ENCODE data around the gene SFI1. TPM values are rescaled to one million over a fixed set of nuclear protein-coding genes. Genes with fewer than 3 reads are reported as not detected.
"Not testable (repeated sequence)": the region's sequence is repeated elsewhere in the genome, so short reads cannot be mapped to it uniquely, and the experiment has no call there.

SFI1 gene
- total RNA-seq, 1 experiment from 2014 or later = 37.4 TPM

DNA sequence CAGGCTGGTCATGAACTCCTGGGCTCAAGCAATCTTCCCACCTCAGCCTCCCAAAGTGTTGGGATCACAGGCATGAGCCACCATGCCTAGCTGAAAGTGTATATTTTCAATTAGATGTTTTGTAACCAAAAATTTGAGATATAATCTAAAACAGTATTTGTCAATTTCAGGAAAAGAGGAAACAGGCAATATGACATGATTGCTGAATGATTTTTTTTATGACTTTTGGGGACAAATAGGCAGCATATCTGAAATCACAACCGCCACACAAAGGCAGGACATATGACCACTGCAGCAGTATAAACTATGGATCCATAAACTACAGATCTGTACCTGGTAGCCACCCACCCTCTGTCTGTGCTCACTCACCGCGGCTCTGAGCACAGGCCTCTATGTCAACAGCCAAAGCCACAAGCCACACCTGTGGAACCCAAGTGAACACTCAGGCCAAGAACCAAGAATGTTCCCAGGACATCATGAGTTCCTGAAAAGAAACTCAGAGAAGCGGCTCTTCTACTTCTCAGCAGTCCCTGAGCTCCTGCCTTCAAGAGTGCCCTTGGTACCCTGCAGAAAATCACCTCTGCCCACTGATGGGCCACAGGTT is 143.2 kb downstream of the SFI1 start:
- no peak for DNase-seq (ENCODE audit: low read depth)
- in situ Hi-C loops (cut with HindIII; ENCODE audit: low pct_unique_long_range_greater_than_20kb, low sequenced_read_pairs) = no loop called here

DNA sequence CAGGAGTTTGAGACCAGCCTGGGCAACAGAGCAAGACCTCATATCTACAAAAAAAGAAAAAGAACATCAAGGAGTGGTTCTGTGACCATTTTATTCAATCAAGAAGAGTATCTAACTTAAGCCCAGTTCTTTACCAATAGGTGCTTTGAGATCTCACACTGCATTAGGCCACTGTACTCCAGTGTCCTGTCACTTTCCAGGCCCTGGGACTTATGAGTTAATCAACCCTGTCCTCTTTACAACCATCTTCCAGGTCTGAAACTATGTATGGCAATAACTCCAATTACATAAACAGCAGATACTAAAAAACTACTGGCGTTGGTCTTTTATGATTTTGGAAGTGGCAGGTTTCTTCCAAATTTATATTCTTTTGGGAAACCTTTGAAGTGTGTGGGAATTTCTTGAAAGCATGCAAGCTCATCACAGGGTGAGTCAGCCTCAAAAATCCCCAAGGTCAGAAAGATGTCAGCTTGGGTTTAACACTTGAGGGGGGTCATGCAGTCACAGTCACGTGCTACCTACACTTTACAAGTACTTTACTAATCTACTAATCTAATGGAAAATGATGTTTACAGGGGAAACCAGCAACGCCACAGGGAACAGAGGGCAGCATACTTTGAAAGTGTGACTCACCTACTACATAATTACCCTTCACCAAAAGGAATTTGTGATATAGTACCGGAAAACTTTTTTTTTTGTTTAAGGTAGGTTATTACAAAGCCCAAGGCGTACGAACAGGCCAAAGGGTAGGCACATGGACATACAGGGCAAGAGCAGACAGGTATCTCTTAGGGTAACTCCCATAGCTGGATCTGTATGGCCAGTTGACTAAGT is 150.1 kb downstream of the SFI1 start:
- in situ Hi-C loops (cut with HindIII; ENCODE audit: low pct_unique_long_range_greater_than_20kb, low sequenced_read_pairs) = no loop called here
- peak; percentile 99 for DNase-seq (ENCODE audit: low read depth)

DNA sequence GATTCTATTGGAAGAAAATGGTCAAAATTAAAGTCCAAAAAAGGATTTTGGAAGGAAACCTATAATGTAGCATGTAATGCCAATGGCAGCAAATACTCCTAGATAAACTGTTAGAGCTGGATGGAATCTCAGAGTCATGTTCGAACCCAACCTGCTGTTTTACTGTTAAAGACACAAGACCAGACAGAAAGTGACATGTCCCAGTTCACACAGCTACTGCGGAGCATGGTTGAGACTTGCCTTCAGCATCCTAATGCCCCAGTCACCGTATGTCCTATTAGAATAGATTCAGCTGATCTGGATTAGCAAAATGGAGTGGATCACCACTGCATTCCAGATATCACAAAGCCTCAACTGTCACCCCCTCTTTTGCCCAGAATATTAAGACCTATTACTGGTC is 150.7 kb downstream of the SFI1 start:
- no peak for DNase-seq (ENCODE audit: low read depth)
- in situ Hi-C loops (cut with HindIII; ENCODE audit: low pct_unique_long_range_greater_than_20kb, low sequenced_read_pairs) = no loop called here

DNA sequence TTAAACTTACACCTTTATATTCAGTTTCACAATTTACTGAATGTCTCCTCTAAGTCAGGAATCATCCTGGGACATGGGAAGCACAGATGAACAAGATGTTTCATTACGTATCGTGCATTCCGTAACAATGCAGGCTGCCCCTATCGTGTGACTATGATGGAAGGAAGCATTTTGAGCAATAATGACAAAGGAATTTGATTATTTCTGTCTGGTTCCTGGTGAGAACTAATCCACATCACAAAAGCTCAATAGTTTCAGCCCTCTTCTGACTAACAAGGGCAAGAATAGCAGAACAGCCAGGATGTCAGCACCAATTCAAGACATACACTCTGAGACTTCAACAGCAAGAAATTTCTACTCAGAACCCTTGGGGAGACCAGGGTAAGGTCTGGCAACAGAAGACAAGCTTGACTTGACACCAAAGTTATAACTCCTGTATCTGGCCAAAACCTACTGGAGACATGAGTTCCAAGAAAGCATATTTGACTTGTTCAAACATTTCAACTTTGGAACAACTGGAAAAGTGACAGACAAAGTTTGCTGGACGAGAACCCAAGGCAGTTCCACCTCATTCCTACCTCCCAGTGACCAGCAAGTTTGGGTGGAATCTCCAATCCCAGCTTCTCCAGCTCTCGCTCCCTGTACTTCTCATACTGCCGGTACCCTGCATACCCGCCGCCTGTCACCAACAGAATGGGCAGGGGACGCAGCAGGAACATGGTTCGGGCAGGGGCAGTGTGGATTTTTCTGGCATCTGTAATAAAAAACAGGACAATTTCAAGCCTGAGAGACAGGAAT is 151.4 kb downstream of the SFI1 start:
- no peak for DNase-seq (ENCODE audit: low read depth)
- in situ Hi-C loops (cut with HindIII; ENCODE audit: low pct_unique_long_range_greater_than_20kb, low sequenced_read_pairs) = no loop called here

DNA sequence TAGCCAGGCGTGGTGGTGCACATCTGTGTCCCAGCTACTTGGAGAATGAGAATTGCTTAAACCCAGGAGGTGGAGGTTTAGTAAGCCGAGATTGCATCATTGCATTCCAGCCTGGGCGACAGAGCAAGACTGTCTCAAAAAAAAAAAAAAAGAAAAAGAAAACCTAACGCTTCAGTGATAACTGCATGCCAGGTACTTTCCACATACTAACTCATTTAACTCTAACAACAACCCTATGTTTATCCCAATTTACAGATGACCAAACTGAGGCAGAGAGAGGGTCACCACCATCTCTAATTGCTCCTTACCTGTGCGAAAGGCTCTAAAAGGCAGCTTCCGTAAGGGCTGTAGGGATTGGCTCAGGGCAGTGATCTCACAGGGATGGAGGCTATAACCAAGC is 154.1 kb downstream of the SFI1 start:
- in situ Hi-C loops (cut with HindIII; ENCODE audit: low pct_unique_long_range_greater_than_20kb, low sequenced_read_pairs) = no loop called here

DNA sequence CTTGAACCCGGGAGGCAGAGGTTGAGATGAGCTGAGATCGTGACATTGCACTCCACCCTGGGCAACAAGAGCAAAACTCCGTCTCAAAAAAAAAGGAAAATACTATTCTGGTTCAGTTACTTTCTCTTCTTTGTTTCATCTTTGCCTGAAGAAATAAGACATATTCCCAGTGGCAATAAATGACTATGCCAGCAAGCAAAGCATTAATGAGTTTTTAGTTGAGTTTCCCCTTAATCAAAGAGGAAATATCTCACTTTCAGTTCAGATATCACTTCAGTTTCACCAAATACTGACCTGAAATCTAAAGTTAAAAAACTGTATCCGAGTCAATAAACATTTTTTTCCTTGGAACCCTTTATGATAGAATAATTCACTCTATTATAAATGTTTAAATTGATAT is 155.3 kb downstream of the SFI1 start:
- DNase-seq (ENCODE audit: low read depth) = no peak
- in situ Hi-C loops (cut with HindIII; ENCODE audit: low pct_unique_long_range_greater_than_20kb, low sequenced_read_pairs) = no loop called here

More for the DNA sequence above, 154.1 kb downstream of the SFI1 start:
- peak; percentile 97 for DNase-seq (ENCODE audit: low read depth)

DNA sequence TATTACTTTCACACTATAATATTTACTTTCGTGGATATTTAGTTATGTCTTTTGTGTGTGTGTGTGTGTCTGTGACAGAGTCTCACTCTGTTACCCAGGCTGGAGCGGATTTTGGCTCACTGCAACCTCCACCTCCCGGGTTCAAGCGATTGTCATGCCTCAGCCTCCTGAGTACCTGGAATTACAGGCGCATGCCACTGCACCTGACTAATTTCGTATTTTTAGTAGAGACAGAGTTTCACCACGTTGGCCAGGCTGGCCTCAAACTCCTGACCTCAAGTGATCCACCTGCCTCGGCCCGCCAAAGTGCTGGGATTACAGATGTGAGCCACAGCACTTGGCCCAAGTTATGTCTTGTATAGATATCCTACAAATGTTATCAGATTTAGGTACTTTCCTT is 155.8 kb downstream of the SFI1 start:
- in situ Hi-C loops (cut with HindIII; ENCODE audit: low pct_unique_long_range_greater_than_20kb, low sequenced_read_pairs) = no loop called here
- no peak for DNase-seq (ENCODE audit: low read depth)

DNA sequence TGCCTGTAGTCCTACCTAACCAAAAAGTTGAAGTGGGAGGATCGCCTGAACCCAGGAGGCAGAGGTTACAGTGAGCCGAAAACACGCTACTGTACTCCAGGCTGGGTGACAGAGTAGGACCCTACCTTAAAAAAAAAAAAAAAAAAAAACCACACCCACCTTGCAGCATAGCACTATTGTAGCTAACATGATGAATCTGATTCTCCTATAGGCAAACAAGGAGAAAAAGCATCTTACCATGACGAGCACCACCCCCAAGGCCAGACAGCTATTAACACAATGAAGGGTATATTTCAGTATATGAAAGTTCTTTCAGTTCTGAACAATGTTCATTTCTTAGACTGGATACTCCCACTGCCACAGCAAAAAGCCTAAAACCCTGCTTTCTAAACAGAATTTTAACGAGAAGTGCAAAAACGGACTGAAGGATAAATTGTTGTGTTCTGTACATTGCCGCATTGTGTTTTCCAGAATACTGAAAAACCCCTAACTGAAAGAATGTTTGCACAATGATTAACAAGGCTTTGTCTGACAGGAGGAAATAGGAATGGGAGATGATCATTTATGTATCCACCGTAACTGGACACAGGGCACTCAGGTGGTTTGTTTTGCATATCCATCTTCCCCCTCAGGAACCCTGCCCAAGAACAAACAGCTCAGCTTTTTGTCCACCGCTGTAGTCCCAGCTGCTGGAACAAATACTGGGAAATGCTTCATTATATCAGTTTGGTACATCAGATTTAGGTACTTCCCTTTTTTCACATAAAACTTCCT is 156.8 kb downstream of the SFI1 start:
- in situ Hi-C loops (cut with HindIII; ENCODE audit: low pct_unique_long_range_greater_than_20kb, low sequenced_read_pairs) = no loop called here
- DNase-seq (ENCODE audit: low read depth) = peak; percentile 90

DNA sequence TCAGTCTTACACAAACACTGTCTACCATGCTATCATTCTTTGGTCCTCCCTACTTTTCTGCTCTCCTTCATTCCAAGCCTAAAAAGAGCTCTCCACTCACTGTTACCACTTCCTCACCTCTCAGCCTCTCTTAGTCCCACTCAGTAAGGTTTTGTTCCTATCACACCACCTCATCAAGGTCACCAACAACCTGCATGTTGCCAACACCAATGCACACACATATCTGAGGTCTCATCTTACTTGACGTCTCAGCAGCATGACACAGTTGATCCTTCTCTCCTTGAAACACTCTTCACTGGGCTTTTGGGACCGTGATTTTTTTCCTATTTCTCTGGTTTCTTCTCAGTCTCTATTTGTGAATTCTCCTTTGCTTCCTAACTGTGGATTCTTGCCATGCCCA is 157.6 kb downstream of the SFI1 start:
- in situ Hi-C loops (cut with HindIII; ENCODE audit: low pct_unique_long_range_greater_than_20kb, low sequenced_read_pairs) = no loop called here
- DNase-seq (ENCODE audit: low read depth) = no peak

DNA sequence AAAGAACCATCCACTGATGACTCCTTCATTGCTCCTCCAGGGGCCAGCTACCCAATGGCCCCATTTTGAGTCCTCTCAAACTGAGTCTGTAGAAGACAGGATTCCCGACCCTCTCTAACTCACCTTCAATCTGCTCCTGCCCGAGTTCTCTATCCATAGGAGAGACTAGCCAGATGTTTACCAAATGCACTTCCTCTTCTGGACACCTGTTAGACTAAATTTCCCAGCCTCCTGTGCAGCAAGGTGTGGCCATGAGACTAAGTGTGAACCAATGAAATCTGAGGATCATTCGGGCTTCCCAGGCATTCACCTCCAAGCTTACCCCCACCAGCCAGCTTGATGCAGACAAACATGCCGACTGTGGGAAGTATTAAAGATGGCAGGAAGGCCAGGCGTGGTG is 158.1 kb downstream of the SFI1 start:
- no peak for DNase-seq (ENCODE audit: low read depth)
- in situ Hi-C loops (cut with HindIII; ENCODE audit: low pct_unique_long_range_greater_than_20kb, low sequenced_read_pairs) = no loop called here

DNA sequence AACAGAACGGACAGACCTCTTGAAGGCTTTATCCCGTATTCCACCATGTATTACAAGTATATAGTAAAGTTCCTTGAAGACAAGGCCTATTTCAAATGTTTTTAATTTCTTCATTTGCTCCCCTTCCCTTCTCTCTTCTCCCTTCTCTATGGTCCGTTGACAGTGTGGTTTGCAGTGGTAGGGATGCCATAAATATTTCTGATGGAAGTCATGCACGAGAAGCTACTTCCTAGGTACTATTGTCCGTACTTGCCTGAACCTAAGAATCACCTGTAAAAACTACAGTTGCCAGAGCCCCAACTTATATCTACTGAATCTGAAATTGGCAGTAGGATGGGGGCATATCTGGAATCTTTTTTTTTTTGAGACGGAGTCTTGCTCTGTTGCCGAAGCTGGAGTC is 162.9 kb downstream of the SFI1 start:
- in situ Hi-C loops (cut with HindIII; ENCODE audit: low pct_unique_long_range_greater_than_20kb, low sequenced_read_pairs) = no loop called here

DNA sequence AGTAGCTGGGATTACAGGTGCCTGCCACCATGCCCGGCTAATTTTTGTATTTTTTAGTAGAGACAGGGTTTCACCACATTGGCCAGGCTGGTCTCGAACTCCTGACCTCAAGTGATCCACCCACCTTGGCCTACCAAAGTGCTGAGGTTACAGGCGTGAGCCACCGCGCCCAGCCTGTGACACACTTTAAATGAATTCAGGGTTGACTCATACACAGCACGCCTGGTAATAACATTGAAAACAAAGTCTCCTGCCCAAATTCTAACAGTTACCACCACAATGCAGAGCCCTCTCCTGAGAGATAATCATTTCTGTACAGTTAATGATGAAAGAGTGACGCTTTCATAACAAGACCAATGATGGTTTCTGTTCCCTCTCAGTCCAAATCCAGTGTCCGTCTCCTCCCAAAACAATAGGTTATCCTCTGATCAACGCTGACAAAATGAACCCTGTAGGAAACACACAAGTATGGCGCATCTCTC is 164.6 kb downstream of the SFI1 start:
- DNase-seq (ENCODE audit: low read depth) = peak; percentile 81
- in situ Hi-C loops (cut with HindIII; ENCODE audit: low pct_unique_long_range_greater_than_20kb, low sequenced_read_pairs) = not testable (repeated sequence)

More for the DNA sequence above, 162.9 kb downstream of the SFI1 start:
- no peak for DNase-seq (ENCODE audit: low read depth)

DNA sequence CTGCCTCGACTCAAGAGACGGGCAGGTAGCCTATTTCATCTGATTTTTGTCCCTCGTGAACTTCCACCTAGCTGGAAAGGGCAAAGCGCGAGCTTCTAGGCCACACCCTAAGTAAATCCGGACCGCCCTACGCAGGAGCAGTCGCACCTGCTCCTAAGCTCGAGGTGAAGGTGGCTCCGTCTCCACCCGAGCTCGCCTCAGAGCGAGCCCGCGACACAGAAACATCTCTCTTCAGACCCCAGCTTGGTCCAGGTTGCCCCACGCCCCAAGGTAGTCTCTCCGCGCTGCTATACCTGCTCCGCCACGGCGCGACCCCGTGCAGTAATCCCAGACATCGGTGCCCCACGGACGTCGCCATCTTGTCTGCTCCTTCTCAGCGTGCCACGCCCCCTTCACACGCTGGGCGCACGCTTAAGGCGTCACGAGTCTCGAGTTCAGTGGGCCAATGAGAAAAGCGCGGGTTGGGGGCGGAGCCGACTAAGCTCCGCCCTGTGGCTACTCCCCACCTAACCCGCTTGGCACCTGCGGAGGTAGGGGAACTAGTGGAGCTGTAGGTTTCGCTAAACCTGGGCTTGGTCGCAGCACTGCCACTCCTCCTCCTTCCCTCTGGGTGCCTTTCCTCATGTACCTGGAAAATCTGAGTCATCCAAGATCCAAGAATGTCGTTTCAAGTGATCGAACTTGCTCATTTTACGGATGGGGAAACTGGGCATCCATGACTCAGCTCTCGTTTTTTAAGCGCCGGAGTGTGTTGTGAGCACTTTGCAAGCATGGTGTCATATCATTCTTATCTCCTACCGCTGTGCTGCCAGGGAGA is 165.7 kb downstream of the SFI1 start, which contains the start of gene PISD:
Gene PISD, minus strand, starts transcription at position 365 of the 817 bp plus-strand sequence. Its CDS starts 7 bp downstream, at position 358.
- DNase-seq (ENCODE audit: low read depth) = peak; percentile 99
- in situ Hi-C loops (cut with HindIII; ENCODE audit: low pct_unique_long_range_greater_than_20kb, low sequenced_read_pairs) = no loop called here

DNA sequence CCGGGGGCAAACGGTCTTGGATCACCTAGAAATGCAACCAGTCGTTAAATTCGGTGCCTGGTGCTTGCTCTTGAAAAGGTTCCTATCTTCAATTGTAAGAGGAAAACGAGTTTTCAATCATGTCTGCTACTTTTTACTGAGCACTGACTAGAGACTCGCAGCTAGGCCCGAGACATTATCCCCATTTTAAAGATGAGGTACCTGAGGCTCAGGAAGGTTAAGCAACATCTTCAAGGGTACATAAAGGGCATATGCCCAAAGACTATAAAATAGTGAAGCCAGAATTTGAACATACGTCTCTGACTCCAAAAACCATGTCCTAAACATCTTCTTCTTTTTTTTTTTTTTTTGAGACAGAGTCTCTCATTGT is 166.3 kb downstream of the SFI1 start:
- DNase-seq (ENCODE audit: low read depth) = no peak
- in situ Hi-C loops (cut with HindIII; ENCODE audit: low pct_unique_long_range_greater_than_20kb, low sequenced_read_pairs) = no loop called here

All from Caki2 (cell line).